Measurements from ENCODE around the gene SCFD2. TPM values are rescaled to one million over a fixed set of nuclear protein-coding genes. Genes with fewer than 3 reads are reported as not detected.
"Not testable (repeated sequence)": the region's sequence is repeated elsewhere in the genome, so short reads cannot be mapped to it uniquely, and the experiment has no call there.

The SCFD2 gene
- total and polyA plus RNA-seq, 4 donors: 4.3 to 28.8 (median 7.4) TPM

- TF ChIP-seq MAX (IDR thresholded peaks at IDR 0.05): no peak
- TF ChIP-seq FOXA2 (IDR thresholded peaks at IDR 0.05): no peak
- no peak for TF ChIP-seq HNF4A (conservative IDR thresholded peaks at IDR 0.05)
- no peak for TF ChIP-seq ATF3 (IDR thresholded peaks at IDR 0.05)
- TF ChIP-seq RXRA (IDR thresholded peaks at IDR 0.05): no peak
- no peak for TF ChIP-seq TAF1 (conservative IDR thresholded peaks at IDR 0.05)
- no peak for TF ChIP-seq EGR1 (IDR thresholded peaks at IDR 0.05; ENCODE audit: low read depth in 2 of 2)
- TF ChIP-seq ZBTB33 (IDR thresholded peaks at IDR 0.05): no peak
- no peak for TF ChIP-seq CTCF (IDR thresholded peaks at IDR 0.05; ENCODE audit: low read depth, low read length, missing input control)
- no peak for TF ChIP-seq JUND (IDR thresholded peaks at IDR 0.05)
- DNase-seq (ENCODE audit: low spot score): no peak
- Histone ChIP-seq H3K9ac (ENCODE audit: low read depth in 1 of 2, low read length in 2 of 2) (no peak overlapping the region), H3K4me1 (ENCODE audit: control insufficient read depth in 4 of 4, insufficient read depth in 4 of 4, low read length in 3 of 4) (no peaks in the 10 kb centered on the region), H3K9me3 (ENCODE audit: control insufficient read depth in 4 of 4, low read length in 3 of 4) (no peaks in the 10 kb centered on the region), H3K36me3 (ENCODE audit: control insufficient read depth in 4 of 4, insufficient read depth in 3 of 4, low read depth in 1 of 4, low read length in 3 of 4) (no peaks in the 10 kb centered on the region), H3K27ac (ENCODE audit: low read depth in 1 of 2, low read length in 2 of 2) (no peak overlapping the region), H3K27me3 (ENCODE audit: control insufficient read depth in 4 of 4, insufficient read depth in 4 of 4, low read length in 3 of 4) (no peaks in the 10 kb centered on the region), H3K4me3 (ENCODE audit: low read depth in 1 of 3, low read length in 3 of 3) (no peak overlapping the region)
- 87% methylated on average over 4 of the region's 4 CpGs for WGBS
Measured at GRCh38 chr4:53267026-53267425, 98.8 kb downstream of the SCFD2 start.

GRCh38 chr4:53255986-53256385 is 109.9 kb downstream of the SCFD2 start:
- not testable (repeated sequence) for H3K36me3 ChIP-seq (ENCODE audit: control insufficient read depth in 4 of 4, insufficient read depth in 3 of 4, low read depth in 1 of 4, low read length in 3 of 4); H3K4me1 ChIP-seq (ENCODE audit: control insufficient read depth in 4 of 4, insufficient read depth in 4 of 4, low read length in 3 of 4); H3K9ac ChIP-seq (ENCODE audit: low read depth in 1 of 2, low read length in 2 of 2); DNase-seq (ENCODE audit: low spot score); H3K4me3 ChIP-seq (ENCODE audit: low read depth in 1 of 3, low read length in 3 of 3); H3K27ac ChIP-seq (ENCODE audit: low read depth in 1 of 2, low read length in 2 of 2); H3K27me3 ChIP-seq (ENCODE audit: control insufficient read depth in 4 of 4, insufficient read depth in 4 of 4, low read length in 3 of 4); H3K9me3 ChIP-seq (ENCODE audit: control insufficient read depth in 4 of 4, low read length in 3 of 4)
- 97% methylated on average over 28 of the region's 31 CpGs for WGBS

GRCh38 chr4:53240573-53240972 is 125.3 kb downstream of the SCFD2 start:
- TF ChIP-seq FOXA1 (IDR thresholded peaks at IDR 0.05) (no peak), HNF4A (conservative IDR thresholded peaks at IDR 0.05) (no peak), FOXA2 (IDR thresholded peaks at IDR 0.05) (no peak), CTCF (IDR thresholded peaks at IDR 0.05; ENCODE audit: low read depth, low read length, missing input control) (no peak)
- Histone ChIP-seq H3K4me1 (ENCODE audit: control insufficient read depth in 4 of 4, insufficient read depth in 4 of 4, low read length in 3 of 4) (peaks cover 0 to 2% (median 0%) of the 10 kb centered on the region in 4 donors), H3K4me3 (ENCODE audit: low read depth in 1 of 3, low read length in 3 of 3) (no peak overlapping the region), H3K27ac (ENCODE audit: low read depth in 1 of 2, low read length in 2 of 2) (no peak overlapping the region), H3K27me3 (ENCODE audit: control insufficient read depth in 4 of 4, insufficient read depth in 4 of 4, low read length in 3 of 4) (no peaks in the 10 kb centered on the region), H3K9ac (ENCODE audit: low read depth in 1 of 2, low read length in 2 of 2) (no peak overlapping the region), H3K9me3 (ENCODE audit: control insufficient read depth in 4 of 4, low read length in 3 of 4) (no peaks in the 10 kb centered on the region), H3K36me3 (ENCODE audit: control insufficient read depth in 4 of 4, insufficient read depth in 3 of 4, low read depth in 1 of 4, low read length in 3 of 4) (peaks cover 0 to 2% (median under 1%) of the 10 kb centered on the region in 4 donors)
- no peak for DNase-seq (ENCODE audit: low spot score)
- WGBS: 89% methylated on average over 5 of the region's 5 CpGs

GRCh38 chr4:53238352-53238751 is 127.5 kb downstream of the SCFD2 start:
- WGBS: 97% methylated on average over 18 of the region's 29 CpGs
- DNase-seq (ENCODE audit: low spot score); H3K27me3 ChIP-seq (ENCODE audit: control insufficient read depth in 4 of 4, insufficient read depth in 4 of 4, low read length in 3 of 4); H3K4me1 ChIP-seq (ENCODE audit: control insufficient read depth in 4 of 4, insufficient read depth in 4 of 4, low read length in 3 of 4); H3K36me3 ChIP-seq (ENCODE audit: control insufficient read depth in 4 of 4, insufficient read depth in 3 of 4, low read depth in 1 of 4, low read length in 3 of 4); H3K9me3 ChIP-seq (ENCODE audit: control insufficient read depth in 4 of 4, low read length in 3 of 4); H3K4me3 ChIP-seq (ENCODE audit: low read depth in 1 of 3, low read length in 3 of 3); H3K27ac ChIP-seq (ENCODE audit: low read depth in 1 of 2, low read length in 2 of 2); H3K9ac ChIP-seq (ENCODE audit: low read depth in 1 of 2, low read length in 2 of 2): not testable (repeated sequence)

GRCh38 chr4:53237811-53238210 is 128.1 kb downstream of the SCFD2 start:
- H3K36me3 ChIP-seq (ENCODE audit: control insufficient read depth in 4 of 4, insufficient read depth in 3 of 4, low read depth in 1 of 4, low read length in 3 of 4); H3K9me3 ChIP-seq (ENCODE audit: control insufficient read depth in 4 of 4, low read length in 3 of 4); H3K27ac ChIP-seq (ENCODE audit: low read depth in 1 of 2, low read length in 2 of 2); DNase-seq (ENCODE audit: low spot score); H3K9ac ChIP-seq (ENCODE audit: low read depth in 1 of 2, low read length in 2 of 2); H3K4me3 ChIP-seq (ENCODE audit: low read depth in 1 of 3, low read length in 3 of 3); H3K27me3 ChIP-seq (ENCODE audit: control insufficient read depth in 4 of 4, insufficient read depth in 4 of 4, low read length in 3 of 4); H3K4me1 ChIP-seq (ENCODE audit: control insufficient read depth in 4 of 4, insufficient read depth in 4 of 4, low read length in 3 of 4): not testable (repeated sequence)
- WGBS: 98% methylated on average over 18 of the region's 26 CpGs
